HG02970 (cell line): Measurements from ENCODE around the gene SUPT7L.

Experiments used
- ATAC-seq: cut with Tn5 transposase; IDR thresholded peaks from one replicate; pipeline ENCODE4 v1.9.1; 2021; ENCODE audit warnings: mild to moderate bottlenecking, moderate library complexity, moderate number of reproducible peaks; ENCODE audit not compliant: unreplicated experiment, low FRiP score

Gene SUPT7L

GRCh38 chr2:27663285-27664153 lies at the start of gene SUPT7L, which contains the start of gene SLC4A1AP:
TSS of gene SUPT7L (minus strand) at chr2:27663614. CDS start at chr2:27662192, 1,422 bp downstream.
TSS of gene SLC4A1AP (plus strand) at chr2:27663889. CDS start at chr2:27663915, 26 bp downstream.
- ATAC-seq = peak; percentile 70

- no peak for ATAC-seq
Measured at GRCh38 chr2:27713201-27713600, 49.8 kb upstream of the SUPT7L start.

- no peak for ATAC-seq
Measured at GRCh38 chr2:27712522-27712921, 49.1 kb upstream of the SUPT7L start.

- no peak for ATAC-seq
Measured at GRCh38 chr2:27711804-27712203, 48.4 kb upstream of the SUPT7L start.

- no peak for ATAC-seq
Measured at GRCh38 chr2:27710640-27711430, 47.4 kb upstream of the SUPT7L start.

GRCh38 chr2:27709960-27710575 lies 46.7 kb upstream of the SUPT7L start:
- ATAC-seq = no peak

- no peak for ATAC-seq
Measured at GRCh38 chr2:27709326-27709725, 45.9 kb upstream of the SUPT7L start.

GRCh38 chr2:27708666-27709065 lies 45.3 kb upstream of the SUPT7L start:
- no peak for ATAC-seq

- no peak for ATAC-seq
Measured at GRCh38 chr2:27708257-27708654, 44.8 kb upstream of the SUPT7L start.

GRCh38 chr2:27707462-27708256 lies 44.2 kb upstream of the SUPT7L start:
- no peak for ATAC-seq

- ATAC-seq = no peak
Measured at GRCh38 chr2:27705851-27706622, 42.6 kb upstream of the SUPT7L start.

- no peak for ATAC-seq
Measured at GRCh38 chr2:27704342-27704876, 41.0 kb upstream of the SUPT7L start.

- no peak for ATAC-seq
Measured at GRCh38 chr2:27703638-27704341, 40.4 kb upstream of the SUPT7L start.

- no peak for ATAC-seq
Measured at GRCh38 chr2:27702302-27702701, 38.9 kb upstream of the SUPT7L start.

GRCh38 chr2:27701676-27702075 lies 38.3 kb upstream of the SUPT7L start:
- ATAC-seq = no peak

- no peak for ATAC-seq
Measured at GRCh38 chr2:27697660-27698059, 34.2 kb upstream of the SUPT7L start.

GRCh38 chr2:27690052-27690451 lies 26.6 kb upstream of the SUPT7L start:
- ATAC-seq = no peak

GRCh38 chr2:27689424-27689823 lies 26.0 kb upstream of the SUPT7L start:
- ATAC-seq = no peak

- no peak for ATAC-seq
Measured at GRCh38 chr2:27687232-27687631, 23.8 kb upstream of the SUPT7L start.
